ENCODE data around the gene UQCR11.
A peak's percentile ranks its signal among the peaks of the same experiment; 100 is the strongest.

The UQCR11 gene

GRCh38 chr19:1592024-1592754 is 13.1 kb downstream of the UQCR11 start:
- DNase-seq (ENCODE audit: low read depth, low spot score), result peak; percentile 61

- DNase-seq (ENCODE audit: low read depth, low spot score), result no peak
Observed at GRCh38 chr19:1591421-1592023, 13.7 kb downstream of the UQCR11 start.

- no peak for DNase-seq (ENCODE audit: low read depth, low spot score)
Observed at GRCh38 chr19:1590641-1591397, 14.4 kb downstream of the UQCR11 start.

- DNase-seq (ENCODE audit: low read depth, low spot score), result no peak
Observed at GRCh38 chr19:1587872-1588271, 17.4 kb downstream of the UQCR11 start.

- DNase-seq (ENCODE audit: low read depth, low spot score), result no peak
Observed at GRCh38 chr19:1585243-1585580, 20.1 kb downstream of the UQCR11 start.

- DNase-seq (ENCODE audit: low read depth, low spot score), result no peak
Observed at GRCh38 chr19:1584500-1585242, 20.6 kb downstream of the UQCR11 start.

- DNase-seq (ENCODE audit: low read depth, low spot score), result no peak
Observed at GRCh38 chr19:1582201-1582600, 23.1 kb downstream of the UQCR11 start.

GRCh38 chr19:1580957-1581356 is 24.3 kb downstream of the UQCR11 start:
- no peak for DNase-seq (ENCODE audit: low read depth, low spot score)

GRCh38 chr19:1580382-1580781 is 24.9 kb downstream of the UQCR11 start:
- no peak for DNase-seq (ENCODE audit: low read depth, low spot score)

- DNase-seq (ENCODE audit: low read depth, low spot score), result no peak
Observed at GRCh38 chr19:1579222-1579621, 26.0 kb downstream of the UQCR11 start.

GRCh38 chr19:1577929-1578618 is 27.2 kb downstream of the UQCR11 start:
- no peak for DNase-seq (ENCODE audit: low read depth, low spot score)

GRCh38 chr19:1577090-1577928 is 28.0 kb downstream of the UQCR11 start:
- DNase-seq (ENCODE audit: low read depth, low spot score), result no peak

GRCh38 chr19:1576242-1577089 is 28.8 kb downstream of the UQCR11 start:
- DNase-seq (ENCODE audit: low read depth, low spot score), result no peak

GRCh38 chr19:1575323-1576241 is 29.7 kb downstream of the UQCR11 start:
- no peak for DNase-seq (ENCODE audit: low read depth, low spot score)

- no peak for DNase-seq (ENCODE audit: low read depth, low spot score)
Observed at GRCh38 chr19:1574354-1575136, 30.7 kb downstream of the UQCR11 start.

GRCh38 chr19:1572795-1573194 is 32.5 kb downstream of the UQCR11 start:
- no peak for DNase-seq (ENCODE audit: low read depth, low spot score)

- no peak for DNase-seq (ENCODE audit: low read depth, low spot score)
Observed at GRCh38 chr19:1571358-1571757, 33.9 kb downstream of the UQCR11 start.

- DNase-seq (ENCODE audit: low read depth, low spot score), result no peak
Observed at GRCh38 chr19:1570836-1571235, 34.4 kb downstream of the UQCR11 start.
